Neural cell (in vitro differentiated cells): Measurements from ENCODE around the gene MRPL4. TPM values are rescaled to one million over a fixed set of nuclear protein-coding genes. Genes with fewer than 3 reads are reported as not detected.

ENCODE experiments used
- H2AFZ ChIP-seq: fragments of 200-600, 300-800 bp; sonication (generic), shearing (Covaris generic); 2 replicates; pipeline ENCODE4 v1.6.0; 2014; ENCODE audit warnings: low read depth, mild to moderate bottlenecking, antibody characterized with exemption, low read length, moderate library complexity
- H3F3A ChIP-seq: fragments of 200-600 bp; shearing (Covaris generic); 2 replicates; pipeline ENCODE4 v1.6.1; 2016; ENCODE audit warnings: mild to moderate bottlenecking, moderate library complexity, mixed read lengths, antibody characterized with exemption, low read length; ENCODE audit not compliant: insufficient read depth, poor library complexity, severe bottlenecking
- H3K27ac ChIP-seq: fragments of 200-600, 300-800 bp; sonication (generic), shearing (Covaris generic); 2 replicates; pipeline ENCODE4 v1.5.1; 2014; ENCODE audit warnings: mild to moderate bottlenecking, low read length, moderate library complexity
- H3K27me3 ChIP-seq: fragments of 300-800, 200-600 bp; sonication (generic), shearing (Covaris generic); 2 replicates; pipeline ENCODE4 v1.6.0; 2014; ENCODE audit warnings: mild to moderate bottlenecking, low read depth, low read length, moderate library complexity; ENCODE audit not compliant: insufficient read depth
- H3K36me3 ChIP-seq: fragments of 300-800, 200-600 bp; sonication (generic), shearing (Covaris generic); 2 replicates; pipeline ENCODE4 v1.5.1; 2014; ENCODE audit warnings: mild to moderate bottlenecking, antibody characterized with exemption, low read length, moderate library complexity; ENCODE audit not compliant: insufficient read depth
- H3K4me2 ChIP-seq: fragments of 300-800, 200-600 bp; sonication (generic), shearing (Covaris generic); 2 replicates; pipeline ENCODE4 v1.6.0; 2014; ENCODE audit warnings: mild to moderate bottlenecking, low read length
- H3K4me3 ChIP-seq: fragments of 300-800, 200-600 bp; sonication (generic), shearing (Covaris generic); 2 replicates; pipeline ENCODE4 v1.5.1; 2014; ENCODE audit warnings: mild to moderate bottlenecking, low read length, moderate library complexity
- H3K79me2 ChIP-seq: fragments of 200-600 bp; shearing (Covaris generic); replicated peaks from 2 replicates; pipeline ENCODE4 v1.6.0; 2014; ENCODE audit warnings: mild to moderate bottlenecking, low read length, moderate library complexity; ENCODE audit not compliant: insufficient read depth
- H3K9ac ChIP-seq: fragments of 300-800, 200-600 bp; sonication (generic), shearing (Covaris generic); 2 replicates; pipeline ENCODE4 v1.6.1; 2016; ENCODE audit warnings: mild to moderate bottlenecking, low read length, mixed read lengths
- H3K9me2 ChIP-seq: fragments of 200-600 bp; shearing (Covaris generic); 2 replicates; pipeline ENCODE4 v1.6.1; 2016; ENCODE audit warnings: mild to moderate bottlenecking, low read length, mixed read lengths; ENCODE audit not compliant: insufficient read depth
- H3K9me3 ChIP-seq: fragments of 200-600, 300-800 bp; sonication (generic), shearing (Covaris generic); 2 replicates; pipeline ENCODE4 v1.6.1; 2016; ENCODE audit warnings: mild to moderate bottlenecking, mixed run types, low read length, moderate library complexity, mixed read lengths
- H4K20me1 ChIP-seq: fragments of 200-600 bp; shearing (Covaris generic); 2 replicates; pipeline ENCODE4 v1.6.1; 2016; ENCODE audit warnings: mild to moderate bottlenecking, mixed run types; ENCODE audit not compliant: insufficient read depth
- EP300 ChIP-seq: fragments of 450-650 bp; conservative IDR thresholded peaks from 2 replicates; pipeline ENCODE4 v1.6.1; 2014; ENCODE audit warnings: antibody characterized with exemption, mild to moderate bottlenecking, moderate library complexity; ENCODE audit not compliant: poor library complexity, severe bottlenecking
- EZH2 ChIP-seq: fragments of 200-600, 300-800 bp; shearing (Covaris generic), sonication (generic); IDR thresholded peaks from 2 replicates; pipeline ENCODE4 v1.6.1; 2014; ENCODE audit warnings: antibody characterized with exemption, low read length, borderline replicate concordance, mild to moderate bottlenecking; ENCODE audit not compliant: insufficient read depth, poor library complexity, severe bottlenecking
- MXI1 ChIP-seq: fragments of 450-650 bp; conservative IDR thresholded peaks from 2 replicates; pipeline ENCODE4 v1.6.1; 2014; ENCODE audit warnings: antibody characterized with exemption, mild to moderate bottlenecking; ENCODE audit not compliant: poor library complexity, severe bottlenecking
- POLR2AphosphoS5 ChIP-seq: IDR thresholded peaks from 2 replicates; pipeline ENCODE4 v1.6.1; 2012
- RAD21 ChIP-seq: fragments of 450-650 bp; conservative IDR thresholded peaks from 2 replicates; pipeline ENCODE4 v1.6.1; 2014; ENCODE audit warnings: antibody characterized with exemption, mild to moderate bottlenecking, moderate library complexity
- SMC3 ChIP-seq: fragments of 450-650 bp; conservative IDR thresholded peaks from 2 replicates; pipeline ENCODE4 v1.6.1; 2014; ENCODE audit warnings: antibody characterized with exemption, mild to moderate bottlenecking, moderate library complexity; ENCODE audit not compliant: poor library complexity
- TAF1 ChIP-seq: IDR thresholded peaks from 2 replicates; pipeline ENCODE4 v1.6.1; 2012; ENCODE audit warnings: low read depth
- polyA plus RNA-seq: library from polyadenylated mRNA; depleted of rRNA; stranded (reverse); fragments of >200 nt; gene quantifications from 2 replicates; pipeline ENCODE4 v1.2.3, GENCODE V29; 2014
- TF ChIP-seq, protein P1 (sequence below): fragments of 450-650 bp; IDR thresholded peaks from 2 replicates; pipeline ENCODE4 v1.5.1; 2014; ENCODE audit warnings: antibody characterized with exemption, mild to moderate bottlenecking, moderate library complexity; ENCODE audit not compliant: poor library complexity, severe bottlenecking
- TF ChIP-seq, protein P2 (sequence below): IDR thresholded peaks from 2 replicates; pipeline ENCODE4 v1.6.1; 2012; ENCODE audit warnings: borderline replicate concordance

The MRPL4 gene
- polyA plus RNA-seq, 1 donor from 2014 or later: 27.2 TPM

DNA sequence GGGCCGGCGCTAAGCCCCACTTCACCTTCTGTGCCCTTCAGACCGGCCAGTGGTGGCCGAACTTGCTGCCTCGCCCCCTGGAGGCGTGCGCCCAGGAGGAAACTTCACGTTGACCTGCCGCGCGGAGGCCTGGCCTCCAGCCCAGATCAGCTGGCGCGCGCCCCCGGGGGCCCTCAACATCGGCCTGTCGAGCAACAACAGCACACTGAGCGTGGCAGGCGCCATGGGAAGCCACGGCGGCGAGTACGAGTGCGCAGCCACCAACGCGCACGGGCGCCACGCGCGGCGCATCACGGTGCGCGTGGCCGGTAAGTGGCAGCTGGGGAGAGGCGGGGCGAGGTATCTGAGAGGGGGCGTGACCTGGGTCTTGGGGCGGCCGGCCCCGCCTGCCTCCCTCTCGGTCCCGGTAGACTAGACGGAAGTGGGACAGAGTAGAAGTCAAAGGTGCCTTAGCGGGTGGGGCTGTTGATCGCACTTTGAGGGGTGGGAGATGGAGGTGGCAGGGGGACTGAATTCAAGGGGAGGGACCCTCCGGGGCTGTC lies 43.4 kb downstream of the MRPL4 start:
- H3F3A ChIP-seq: no peaks in the 10 kb centered on the region
- no peaks in the 10 kb centered on the region for H3K79me2 ChIP-seq
- no peaks in the 10 kb centered on the region for H4K20me1 ChIP-seq
- H2AFZ ChIP-seq: no peak overlapping the region
- H3K27me3 ChIP-seq: peaks cover 74% of the 10 kb centered on the region
- no peaks in the 10 kb centered on the region for H3K9me3 ChIP-seq
- no peaks in the 10 kb centered on the region for H3K9me2 ChIP-seq
- H3K36me3 ChIP-seq: no peaks in the 10 kb centered on the region
- H3K27ac ChIP-seq: no peak overlapping the region
- no peak overlapping the region for H3K9ac ChIP-seq
- no peak overlapping the region for H3K4me3 ChIP-seq
- TF ChIP-seq POLR2AphosphoS5 (no peak), EZH2 (no peak), MXI1 (no peak), EP300 (no peak), TAF1 (no peak), RAD21 (no peak), SMC3 (no peak)
- TF ChIP-seq, protein P1, sequence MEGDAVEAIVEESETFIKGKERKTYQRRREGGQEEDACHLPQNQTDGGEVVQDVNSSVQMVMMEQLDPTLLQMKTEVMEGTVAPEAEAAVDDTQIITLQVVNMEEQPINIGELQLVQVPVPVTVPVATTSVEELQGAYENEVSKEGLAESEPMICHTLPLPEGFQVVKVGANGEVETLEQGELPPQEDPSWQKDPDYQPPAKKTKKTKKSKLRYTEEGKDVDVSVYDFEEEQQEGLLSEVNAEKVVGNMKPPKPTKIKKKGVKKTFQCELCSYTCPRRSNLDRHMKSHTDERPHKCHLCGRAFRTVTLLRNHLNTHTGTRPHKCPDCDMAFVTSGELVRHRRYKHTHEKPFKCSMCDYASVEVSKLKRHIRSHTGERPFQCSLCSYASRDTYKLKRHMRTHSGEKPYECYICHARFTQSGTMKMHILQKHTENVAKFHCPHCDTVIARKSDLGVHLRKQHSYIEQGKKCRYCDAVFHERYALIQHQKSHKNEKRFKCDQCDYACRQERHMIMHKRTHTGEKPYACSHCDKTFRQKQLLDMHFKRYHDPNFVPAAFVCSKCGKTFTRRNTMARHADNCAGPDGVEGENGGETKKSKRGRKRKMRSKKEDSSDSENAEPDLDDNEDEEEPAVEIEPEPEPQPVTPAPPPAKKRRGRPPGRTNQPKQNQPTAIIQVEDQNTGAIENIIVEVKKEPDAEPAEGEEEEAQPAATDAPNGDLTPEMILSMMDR: no peak
- TF ChIP-seq, protein P2, sequence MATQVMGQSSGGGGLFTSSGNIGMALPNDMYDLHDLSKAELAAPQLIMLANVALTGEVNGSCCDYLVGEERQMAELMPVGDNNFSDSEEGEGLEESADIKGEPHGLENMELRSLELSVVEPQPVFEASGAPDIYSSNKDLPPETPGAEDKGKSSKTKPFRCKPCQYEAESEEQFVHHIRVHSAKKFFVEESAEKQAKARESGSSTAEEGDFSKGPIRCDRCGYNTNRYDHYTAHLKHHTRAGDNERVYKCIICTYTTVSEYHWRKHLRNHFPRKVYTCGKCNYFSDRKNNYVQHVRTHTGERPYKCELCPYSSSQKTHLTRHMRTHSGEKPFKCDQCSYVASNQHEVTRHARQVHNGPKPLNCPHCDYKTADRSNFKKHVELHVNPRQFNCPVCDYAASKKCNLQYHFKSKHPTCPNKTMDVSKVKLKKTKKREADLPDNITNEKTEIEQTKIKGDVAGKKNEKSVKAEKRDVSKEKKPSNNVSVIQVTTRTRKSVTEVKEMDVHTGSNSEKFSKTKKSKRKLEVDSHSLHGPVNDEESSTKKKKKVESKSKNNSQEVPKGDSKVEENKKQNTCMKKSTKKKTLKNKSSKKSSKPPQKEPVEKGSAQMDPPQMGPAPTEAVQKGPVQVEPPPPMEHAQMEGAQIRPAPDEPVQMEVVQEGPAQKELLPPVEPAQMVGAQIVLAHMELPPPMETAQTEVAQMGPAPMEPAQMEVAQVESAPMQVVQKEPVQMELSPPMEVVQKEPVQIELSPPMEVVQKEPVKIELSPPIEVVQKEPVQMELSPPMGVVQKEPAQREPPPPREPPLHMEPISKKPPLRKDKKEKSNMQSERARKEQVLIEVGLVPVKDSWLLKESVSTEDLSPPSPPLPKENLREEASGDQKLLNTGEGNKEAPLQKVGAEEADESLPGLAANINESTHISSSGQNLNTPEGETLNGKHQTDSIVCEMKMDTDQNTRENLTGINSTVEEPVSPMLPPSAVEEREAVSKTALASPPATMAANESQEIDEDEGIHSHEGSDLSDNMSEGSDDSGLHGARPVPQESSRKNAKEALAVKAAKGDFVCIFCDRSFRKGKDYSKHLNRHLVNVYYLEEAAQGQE: no peak
- no peak overlapping the region for H3K4me2 ChIP-seq

DNA sequence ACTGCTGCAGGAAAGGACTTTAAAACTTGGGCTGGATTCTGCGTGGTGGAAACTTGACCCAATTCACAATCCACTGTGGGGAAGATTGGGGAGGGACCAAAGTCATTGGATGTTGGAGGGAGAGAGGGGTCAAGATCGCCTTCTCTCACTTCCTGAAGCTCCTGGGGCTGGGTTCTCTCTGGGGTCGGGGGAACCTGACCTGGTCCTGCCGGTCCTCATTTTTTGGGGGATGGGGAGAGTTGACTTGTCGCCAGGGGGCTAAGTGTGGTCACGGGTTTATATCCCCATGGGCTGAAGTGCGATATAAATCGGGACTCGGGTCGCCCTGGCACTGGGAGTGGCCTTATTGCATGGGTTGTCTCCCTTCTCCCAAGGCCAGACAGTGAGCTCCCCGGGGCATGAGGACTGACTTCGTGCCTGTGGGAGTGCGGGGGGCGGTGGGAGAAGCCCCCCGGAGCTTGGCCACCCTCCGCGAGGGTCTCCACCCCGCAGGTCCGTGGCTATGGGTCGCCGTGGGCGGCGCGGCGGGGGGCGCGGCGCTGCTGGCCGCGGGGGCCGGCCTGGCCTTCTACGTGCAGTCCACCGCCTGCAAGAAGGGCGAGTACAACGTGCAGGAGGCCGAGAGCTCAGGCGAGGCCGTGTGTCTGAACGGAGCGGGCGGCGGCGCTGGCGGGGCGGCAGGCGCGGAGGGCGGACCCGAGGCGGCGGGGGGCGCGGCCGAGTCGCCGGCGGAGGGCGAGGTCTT lies 44.0 kb downstream of the MRPL4 start:
- Histone ChIP-seq H4K20me1 (no peaks in the 10 kb centered on the region), H3K79me2 (no peaks in the 10 kb centered on the region), H2AFZ (no peak overlapping the region), H3K9me2 (no peaks in the 10 kb centered on the region), H3K36me3 (no peaks in the 10 kb centered on the region), H3F3A (no peaks in the 10 kb centered on the region), H3K4me2 (no peak overlapping the region), H3K4me3 (no peak overlapping the region), H3K9ac (no peak overlapping the region), H3K27me3 (peaks cover 67% of the 10 kb centered on the region), H3K27ac (no peak overlapping the region), H3K9me3 (no peaks in the 10 kb centered on the region)
- TF ChIP-seq, protein P1: no peak
- no peak for TF ChIP-seq SMC3
- TF ChIP-seq EP300: no peak
- TF ChIP-seq, protein P2: no peak
- no peak for TF ChIP-seq POLR2AphosphoS5
- no peak for TF ChIP-seq MXI1
- TF ChIP-seq RAD21: no peak
- TF ChIP-seq EZH2: no peak
- TF ChIP-seq TAF1: no peak
